HCT116 (cell line): Measurements from ENCODE around the gene SUN5. TPM values are rescaled to one million over a fixed set of nuclear protein-coding genes. Genes with fewer than 3 reads are reported as not detected.

ENCODE experiments used
- ATAC-seq: fragments of 200-7000 bp; cut with Tn5 transposase; 2 replicates; pipeline ENCODE4 v1.9.1; 2020; ENCODE audit warnings: mild to moderate bottlenecking, moderate library complexity
- BruUV-seq: library from RNA; stranded (reverse); fragments of 400-500 nt; replicated peaks from 2 replicates; lab custom pipeline; 2021; lab: Mats Ljungman, UMichigan
- CTCF ChIA-PET: fragments of 300-600 bp; sonication (Branson Sonifier 250); formaldehyde crosslinking; loops from one replicate; lab custom pipeline; 2021; ENCODE audit warnings: antibody characterized with exemption; lab: Charles Lee
- POLR2A ChIA-PET: fragments of 300-600, 350-600 bp; sonication (Branson Sonifier 250); formaldehyde crosslinking; loops from one replicate; lab custom pipeline; 2021; ENCODE audit warnings: antibody characterized with exemption; lab: Charles Lee
- RAD21 ChIA-PET, 2 experiments: fragments of 300-600 bp; sonication (Branson Sonifier 250); formaldehyde crosslinking; loops; one replicate each; lab custom pipeline; 2023; ENCODE audit warnings: low total read pairs in 2 of 2; ENCODE audit not compliant: uncharacterized antibody in 2 of 2, unreplicated experiment in 2 of 2, low non-redundant PET in 1 of 2; lab: Charles Lee
- DNase-seq: peaks from one replicate; pipeline ENCODE4 v3.0.0-alpha.2; 2010; ENCODE audit warnings: low read depth, low spot score
- H2AFZ ChIP-seq: fragments of 200-600 bp; shearing (Covaris generic), sonication (generic); 2 replicates; pipeline ENCODE4 v1.6.1; 2017; ENCODE audit warnings: low read depth, mixed run types, mixed read lengths, antibody characterized with exemption, low read length; ENCODE audit not compliant: poor library complexity, severe bottlenecking
- H3K27ac ChIP-seq: 2 replicates; pipeline ENCODE4 v1.5.1; 2012; ENCODE audit warnings: low read depth, low read length
- H3K27me3 ChIP-seq: fragments of 200-600 bp; sonication (generic); 2 replicates; pipeline ENCODE4 v1.6.1; 2016; ENCODE audit warnings: mixed run types, low read length, mixed read lengths; ENCODE audit not compliant: insufficient read depth
- H3K36me3 ChIP-seq, 2 experiments: fragments of 200-500 bp in 1 of 2; fragments of 200-600 bp in 1 of 2; sonication (Bioruptor generic) in 1 of 2; sonication (generic) in 1 of 2; 2 replicates each; pipeline versions ENCODE4 v1.5.1 to v1.6.1; 2014 to 2016; ENCODE audit warnings: low read length in 2 of 2, inconsistent platforms in 1 of 2, mixed read lengths in 1 of 2, mixed run types in 1 of 2; ENCODE audit not compliant: insufficient read depth in 2 of 2, control insufficient read depth in 1 of 2
- H3K4me1 ChIP-seq, 2 experiments: fragments of 200-600 bp in 1 of 2; sonication (generic) in 1 of 2; 2 replicates each; pipeline versions ENCODE4 v1.5.1 to v1.6.1; 2012 to 2017; ENCODE audit warnings: low read length in 2 of 2, inconsistent platforms in 1 of 2, mild to moderate bottlenecking in 1 of 2, mixed read lengths in 1 of 2, mixed run types in 1 of 2, moderate library complexity in 1 of 2; ENCODE audit not compliant: insufficient read depth in 2 of 2, control insufficient read depth in 1 of 2
- H3K4me2 ChIP-seq: fragments of 200-600 bp; sonication (generic); 2 replicates; pipeline ENCODE4 v1.6.1; 2017; ENCODE audit warnings: mixed run types, low read length, mixed read lengths
- H3K4me3 ChIP-seq, 2 experiments: fragments of 200-600 bp in 1 of 2; sonication (generic) in 1 of 2; replicated peaks in 1 of 2; 2 replicates each; pipeline ENCODE4 v1.5.1; 2011 to 2016; ENCODE audit warnings: low read length in 2 of 2, control low read depth in 1 of 2, low read depth in 1 of 2, mild to moderate bottlenecking in 1 of 2, mixed read lengths in 1 of 2, mixed run types in 1 of 2
- H3K79me2 ChIP-seq: fragments of 200-600 bp; sonication (generic); 2 replicates; pipeline ENCODE4 v1.6.1; 2017; ENCODE audit warnings: mild to moderate bottlenecking, mixed run types, low read length, moderate library complexity, mixed read lengths; ENCODE audit not compliant: insufficient read depth
- H3K9ac ChIP-seq: fragments of 200-600 bp; sonication (generic); 2 replicates; pipeline ENCODE4 v1.6.1; 2016; ENCODE audit warnings: low read length, mixed read lengths
- H3K9me2 ChIP-seq: fragments of 200-600 bp; sonication (generic), shearing (Covaris generic); 2 replicates; pipeline ENCODE4 v1.6.1; 2017; ENCODE audit warnings: mixed run types, mild to moderate bottlenecking, moderate library complexity; ENCODE audit not compliant: insufficient read depth
- H3K9me3 ChIP-seq, 2 experiments: fragments of 200-500 bp in 1 of 2; fragments of 200-600 bp in 1 of 2; sonication (Bioruptor generic) in 1 of 2; sonication (generic) in 1 of 2; 2 replicates each; pipeline ENCODE4 v1.6.1; 2014 to 2017; ENCODE audit warnings: low read length in 2 of 2, mixed read lengths in 2 of 2, inconsistent platforms in 1 of 2, low read depth in 1 of 2, mild to moderate bottlenecking in 1 of 2, mixed run types in 1 of 2, moderate library complexity in 1 of 2; ENCODE audit not compliant: control insufficient read depth in 1 of 2, insufficient read depth in 1 of 2
- H4K20me1 ChIP-seq: fragments of 200-600 bp; sonication (generic), shearing (Covaris generic); 2 replicates; pipeline ENCODE4 v1.6.1; 2017; ENCODE audit warnings: mixed run types, mild to moderate bottlenecking, moderate library complexity; ENCODE audit not compliant: insufficient read depth
- CBX3 ChIP-seq: IDR thresholded peaks from 2 replicates; pipeline ENCODE4 v1.6.1; 2012; ENCODE audit warnings: low read depth
- CEBPB ChIP-seq: IDR thresholded peaks from 2 replicates; pipeline ENCODE4 v1.6.1; 2012; ENCODE audit warnings: low read depth
- EGR1 ChIP-seq: IDR thresholded peaks from 2 replicates; pipeline ENCODE4 v1.6.1; 2012; ENCODE audit warnings: low read depth
- POLR2A ChIP-seq: IDR thresholded peaks from 2 replicates; pipeline ENCODE4 v1.7.0; 2011; ENCODE audit warnings: borderline replicate concordance; ENCODE audit not compliant: insufficient read depth, insufficient read length; ENCODE audit errors: extremely low read depth
- POLR2AphosphoS5 ChIP-seq: IDR thresholded peaks from 2 replicates; pipeline ENCODE4 v1.6.1; 2011; ENCODE audit warnings: mild to moderate bottlenecking, low read depth, low read length, moderate library complexity
- RAD21 ChIP-seq: IDR thresholded peaks from 2 replicates; pipeline ENCODE4 v1.6.1; 2012; ENCODE audit warnings: low read depth, mild to moderate bottlenecking
- SIN3A ChIP-seq: IDR thresholded peaks from 2 replicates; pipeline ENCODE4 v1.6.1; 2012; ENCODE audit warnings: low read depth
- SP1 ChIP-seq: IDR thresholded peaks from 2 replicates; pipeline ENCODE4 v1.6.1; 2012; ENCODE audit warnings: low read depth
- ZFX ChIP-seq: fragments of 450-650 bp; IDR thresholded peaks from 2 replicates; pipeline ENCODE4 v1.6.1; 2017
- intact Hi-C: fragments of 100-400 bp; cut with micrococcal nuclease; formaldehyde crosslinking; loops from 2 replicates; pipeline ENCODE4 v1.10.0; 2022
- total RNA-seq: library from RNA; stranded (reverse); gene quantifications from one replicate; pipeline ENCODE4 v1.2.1, GENCODE V29; 2021; ENCODE audit not compliant: unreplicated experiment
- TF ChIP-seq, protein P1 (sequence below), 3 experiments: fragments of 200-600 bp in 1 of 3; sonication (generic) in 1 of 3; IDR thresholded peaks in 2 of 3; conservative IDR thresholded peaks in 1 of 3; 2 replicates each; pipeline ENCODE4 v1.5.1; 2012 to 2017; ENCODE audit warnings: low read depth in 2 of 3, low read length in 2 of 3, antibody characterized with exemption in 1 of 3, borderline replicate concordance in 1 of 3, control low read depth in 1 of 3, mild to moderate bottlenecking in 1 of 3, mixed read lengths in 1 of 3, mixed run types in 1 of 3, moderate library complexity in 1 of 3; ENCODE audit not compliant: insufficient read depth in 1 of 3

Gene SUN5
- total RNA-seq, 1 experiment from 2014 or later, result not detected

GRCh38 chr20:33016581-33017109 lies 12.4 kb upstream of the SUN5 start:
- Histone ChIP-seq H3K4me1 (no peaks in the 10 kb centered on the region), H3K36me3 (no peaks in the 10 kb centered on the region), H3K27me3 (peaks cover 13% of the 10 kb centered on the region; the same call in 1 of the 2 replicates), H4K20me1 (no peaks in the 10 kb centered on the region), H3K9ac (no peak overlapping the region), H3K4me2 (no peak overlapping the region), H3K4me3 (no peak overlapping the region), H3K79me2 (no peaks in the 10 kb centered on the region), H3K9me2 (no peaks in the 10 kb centered on the region), H2AFZ (no peak overlapping the region), H3K27ac (no peak overlapping the region), H3K9me3 (no peaks in the 10 kb centered on the region)
- no peak for TF ChIP-seq SP1
- no peak for TF ChIP-seq CEBPB
- TF ChIP-seq EGR1, result no peak
- TF ChIP-seq POLR2A, result no peak
- no peak for TF ChIP-seq CBX3
- TF ChIP-seq SIN3A, result no peak
- TF ChIP-seq, protein P1, sequence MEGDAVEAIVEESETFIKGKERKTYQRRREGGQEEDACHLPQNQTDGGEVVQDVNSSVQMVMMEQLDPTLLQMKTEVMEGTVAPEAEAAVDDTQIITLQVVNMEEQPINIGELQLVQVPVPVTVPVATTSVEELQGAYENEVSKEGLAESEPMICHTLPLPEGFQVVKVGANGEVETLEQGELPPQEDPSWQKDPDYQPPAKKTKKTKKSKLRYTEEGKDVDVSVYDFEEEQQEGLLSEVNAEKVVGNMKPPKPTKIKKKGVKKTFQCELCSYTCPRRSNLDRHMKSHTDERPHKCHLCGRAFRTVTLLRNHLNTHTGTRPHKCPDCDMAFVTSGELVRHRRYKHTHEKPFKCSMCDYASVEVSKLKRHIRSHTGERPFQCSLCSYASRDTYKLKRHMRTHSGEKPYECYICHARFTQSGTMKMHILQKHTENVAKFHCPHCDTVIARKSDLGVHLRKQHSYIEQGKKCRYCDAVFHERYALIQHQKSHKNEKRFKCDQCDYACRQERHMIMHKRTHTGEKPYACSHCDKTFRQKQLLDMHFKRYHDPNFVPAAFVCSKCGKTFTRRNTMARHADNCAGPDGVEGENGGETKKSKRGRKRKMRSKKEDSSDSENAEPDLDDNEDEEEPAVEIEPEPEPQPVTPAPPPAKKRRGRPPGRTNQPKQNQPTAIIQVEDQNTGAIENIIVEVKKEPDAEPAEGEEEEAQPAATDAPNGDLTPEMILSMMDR (IDR thresholded peaks at IDR 0.05 in 2 of 3, conservative IDR thresholded peaks at IDR 0.05 in 1 of 3; ENCODE audit: borderline replicate concordance in 1 of 3, insufficient read depth in 1 of 3, low read depth in 2 of 3, low read length in 2 of 3), result no peak
- TF ChIP-seq ZFX, result no peak
- TF ChIP-seq POLR2AphosphoS5, result no peak
- no peak for TF ChIP-seq RAD21
- POLR2A ChIA-PET, result no interaction called here
- CTCF ChIA-PET, result interaction anchor here (0.8 kb wide), 1 partner anchor 12 kb away, joined by 3 read pairs; no protein-coding TSS in a partner anchor
- no TSS peak for BruUV-seq
- intact Hi-C loops, result no loop called here
- RAD21 ChIA-PET, result no interaction called here
- no peak for ATAC-seq
- no peak for DNase-seq
